GM12874 (cell line): ENCODE results near the gene MAN2B2.

ENCODE experiments used
- TF ChIP-seq, protein P1 (sequence below): IDR thresholded peaks from 2 replicates; pipeline ENCODE4 v1.5.1; 2011; ENCODE audit warnings: low read depth, mild to moderate bottlenecking, control low read depth, low read length, moderate library complexity; ENCODE audit not compliant: insufficient read depth

The MAN2B2 gene

DNA sequence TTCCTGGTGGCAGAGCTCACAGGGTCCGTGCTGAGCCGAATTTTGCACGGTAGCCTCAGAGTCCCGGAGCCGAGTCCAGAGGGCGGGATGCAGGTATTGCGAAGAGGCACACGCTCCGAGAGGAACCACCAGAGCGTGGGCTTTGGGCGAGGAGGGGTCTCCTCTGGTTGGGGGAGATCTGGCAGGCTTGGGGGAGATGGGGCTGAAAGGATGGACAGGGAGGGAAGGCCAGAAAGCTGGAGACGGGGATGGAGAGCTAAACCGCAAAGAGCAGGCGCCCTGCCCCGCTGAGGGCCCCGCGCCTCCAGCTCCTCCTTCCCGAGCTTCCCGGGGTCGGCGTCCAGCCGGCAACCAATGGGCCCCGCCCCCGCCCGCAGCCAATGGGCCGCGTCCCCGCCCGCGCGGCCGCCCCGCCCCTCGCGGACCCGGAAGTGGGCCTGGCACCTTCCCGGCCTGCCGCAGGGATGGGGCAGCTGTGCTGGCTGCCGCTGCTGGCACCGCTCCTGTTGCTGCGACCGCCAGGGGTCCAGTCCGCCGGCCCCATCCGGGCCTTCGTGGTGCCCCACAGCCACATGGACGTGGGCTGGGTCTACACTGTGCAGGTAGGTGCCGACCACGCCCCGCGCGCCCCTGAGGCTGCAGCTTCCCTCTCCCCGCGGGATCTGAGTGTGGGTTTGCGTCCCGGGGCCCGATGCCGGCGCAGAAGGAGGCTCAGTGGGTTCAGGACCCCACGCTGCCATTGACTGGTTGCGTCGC is at the start of gene MAN2B2:
Gene MAN2B2, plus strand, starts transcription at position 443 of the 756 bp plus-strand sequence. Its CDS starts 22 bp downstream, at position 465.
- TF ChIP-seq, protein P1, sequence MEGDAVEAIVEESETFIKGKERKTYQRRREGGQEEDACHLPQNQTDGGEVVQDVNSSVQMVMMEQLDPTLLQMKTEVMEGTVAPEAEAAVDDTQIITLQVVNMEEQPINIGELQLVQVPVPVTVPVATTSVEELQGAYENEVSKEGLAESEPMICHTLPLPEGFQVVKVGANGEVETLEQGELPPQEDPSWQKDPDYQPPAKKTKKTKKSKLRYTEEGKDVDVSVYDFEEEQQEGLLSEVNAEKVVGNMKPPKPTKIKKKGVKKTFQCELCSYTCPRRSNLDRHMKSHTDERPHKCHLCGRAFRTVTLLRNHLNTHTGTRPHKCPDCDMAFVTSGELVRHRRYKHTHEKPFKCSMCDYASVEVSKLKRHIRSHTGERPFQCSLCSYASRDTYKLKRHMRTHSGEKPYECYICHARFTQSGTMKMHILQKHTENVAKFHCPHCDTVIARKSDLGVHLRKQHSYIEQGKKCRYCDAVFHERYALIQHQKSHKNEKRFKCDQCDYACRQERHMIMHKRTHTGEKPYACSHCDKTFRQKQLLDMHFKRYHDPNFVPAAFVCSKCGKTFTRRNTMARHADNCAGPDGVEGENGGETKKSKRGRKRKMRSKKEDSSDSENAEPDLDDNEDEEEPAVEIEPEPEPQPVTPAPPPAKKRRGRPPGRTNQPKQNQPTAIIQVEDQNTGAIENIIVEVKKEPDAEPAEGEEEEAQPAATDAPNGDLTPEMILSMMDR: no peak

- TF ChIP-seq, protein P1: no peak
Measured at GRCh38 chr4:6525474-6525873, 49.5 kb upstream of the MAN2B2 start.

- TF ChIP-seq, protein P1: no peak
Measured at GRCh38 chr4:6526156-6526555, 48.8 kb upstream of the MAN2B2 start.

DNA sequence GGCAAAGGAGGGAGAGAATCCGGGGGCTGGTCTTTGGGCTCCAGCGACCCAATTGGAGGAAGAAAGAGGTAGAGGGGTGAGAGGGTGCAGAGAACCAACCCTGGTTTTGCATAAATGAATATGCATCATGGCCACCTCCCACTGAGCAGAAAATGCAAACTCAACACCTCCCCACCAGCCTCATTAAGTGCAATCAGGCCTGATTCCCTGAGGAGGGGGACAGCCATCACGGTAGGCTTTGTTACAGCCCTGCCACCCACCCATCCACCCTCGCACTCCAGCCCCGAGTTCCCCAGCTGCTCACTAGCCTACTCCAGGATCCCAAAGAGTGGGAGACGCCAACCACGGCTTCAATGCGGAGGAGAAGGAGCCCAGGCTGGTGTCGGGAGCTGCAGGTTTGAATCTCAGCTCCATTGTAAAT is 48.3 kb upstream of the MAN2B2 start:
- TF ChIP-seq, protein P1: no peak

DNA sequence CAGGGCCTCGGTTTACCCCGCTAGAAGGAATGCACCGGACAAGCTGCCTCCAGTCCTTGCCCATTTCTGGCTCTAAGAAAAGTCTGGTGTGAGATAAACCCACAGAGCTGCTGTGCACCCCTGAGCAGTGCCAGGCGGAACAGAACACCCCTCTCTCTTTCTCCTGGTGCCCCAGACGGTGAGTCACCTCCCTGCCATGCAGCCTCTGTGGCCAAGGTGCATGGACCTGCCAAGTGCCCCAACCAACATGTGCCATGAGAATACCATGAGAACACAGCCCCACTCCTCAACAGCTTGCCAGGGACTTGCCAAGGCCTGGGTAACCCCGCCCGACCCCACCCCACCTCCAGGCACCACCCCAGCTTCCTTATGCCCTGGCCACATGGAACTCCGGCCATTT is 47.7 kb upstream of the MAN2B2 start:
- TF ChIP-seq, protein P1: no peak

GRCh38 chr4:6527683-6528595 is 47.0 kb upstream of the MAN2B2 start:
- TF ChIP-seq, protein P1: no peak

- TF ChIP-seq, protein P1: no peak
Measured at GRCh38 chr4:6529021-6529420, 46.0 kb upstream of the MAN2B2 start.
